ENCODE results near the gene C4BPA.

The C4BPA gene

DNA sequence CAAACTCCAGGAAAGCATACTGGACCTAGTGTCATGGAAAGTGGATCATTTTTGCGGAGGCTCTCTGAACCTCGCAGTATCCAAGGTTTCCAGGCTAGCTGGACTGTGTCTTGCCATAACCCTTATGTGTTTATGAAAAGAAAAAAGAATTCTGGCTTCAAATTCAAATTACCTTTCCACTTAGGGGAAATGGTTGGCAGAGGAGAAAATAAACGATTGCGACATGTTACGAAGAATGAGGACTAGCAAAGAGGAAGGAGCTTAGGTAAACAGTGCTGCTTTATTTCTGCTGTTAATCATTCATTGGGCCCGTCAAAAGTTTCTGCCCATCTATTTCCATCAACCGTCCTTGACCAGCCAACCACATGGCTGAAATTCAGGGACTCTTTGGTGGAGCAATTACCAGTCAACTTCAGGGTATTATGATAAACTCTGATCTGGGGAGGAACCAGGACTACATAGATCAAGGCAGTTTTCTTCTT is at the start of gene C4BPA:
C4BPA (plus strand) TSS at position 342 of the 482 bp plus-strand sequence. CDS start 8,793 bp downstream, outside the sequence.
- in situ Hi-C loops (cut with MboI; ENCODE audit: low sequenced_read_pairs) = no loop called here
- no peaks in the 10 kb centered on the region; the same call in 1 of the 2 replicates for H3K27me3 ChIP-seq (ENCODE audit: low read depth)
- no peaks in the 10 kb centered on the region for H3K36me3 ChIP-seq (replicated peaks)
- DNase-seq (ENCODE audit: low spot score in 2 of 2) = no peak
- H3K9me3 ChIP-seq = no peaks in the 10 kb centered on the region; the same call in 1 of the 2 replicates
- H3K4me3 ChIP-seq = no peak within 1 kb of the TSS
- H3K4me1 ChIP-seq = no peaks in the 10 kb centered on the region

- no peak for DNase-seq (ENCODE audit: low spot score in 2 of 2)
- Histone ChIP-seq H3K9me3 (no peaks in the 10 kb centered on the region), H3K27me3 (ENCODE audit: low read depth) (no peaks in the 10 kb centered on the region), H3K4me1 (no peaks in the 10 kb centered on the region; the same call in 1 of the 2 replicates), H3K36me3 (replicated peaks) (no peaks in the 10 kb centered on the region), H3K4me3 (no peak overlapping the region)
- in situ Hi-C loops (cut with MboI; ENCODE audit: low sequenced_read_pairs) = no loop called here
These were observed 49.5 kb upstream of the C4BPA start for GRCh38 chr1:207054491-207054890.

DNA sequence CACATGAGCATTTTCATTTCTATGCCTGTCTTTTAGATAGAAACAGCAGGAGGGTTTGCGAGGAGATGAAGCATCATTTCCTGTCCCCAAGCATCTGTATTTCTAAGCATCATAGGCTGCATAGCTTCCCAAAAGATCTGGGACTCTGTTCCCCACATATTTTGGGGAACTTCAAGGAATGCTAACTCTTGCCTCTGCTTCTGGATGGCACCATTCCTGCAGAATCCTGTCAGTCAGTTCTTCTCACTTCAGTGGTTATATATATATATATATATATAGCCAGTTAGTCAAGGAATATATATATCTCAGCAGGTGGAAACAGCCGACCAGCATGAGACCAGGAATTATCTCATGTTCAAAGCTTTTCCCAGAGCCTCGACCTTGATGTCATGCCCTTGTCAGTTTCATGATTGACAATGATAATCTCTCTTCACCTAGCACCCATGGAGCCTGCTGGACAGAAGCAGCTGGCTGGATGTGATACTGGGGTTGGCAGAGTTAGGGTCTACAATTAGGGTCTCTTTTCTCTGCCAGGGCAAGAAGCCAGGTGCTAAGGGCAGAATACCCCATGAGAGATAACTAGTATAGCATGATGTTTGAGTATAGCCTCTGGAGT is 48.5 kb upstream of the C4BPA start:
- Histone ChIP-seq H3K27me3 (ENCODE audit: low read depth) (no peaks in the 10 kb centered on the region), H3K4me1 (no peaks in the 10 kb centered on the region; the same call in 1 of the 2 replicates), H3K9me3 (no peaks in the 10 kb centered on the region), H3K4me3 (no peak overlapping the region), H3K36me3 (replicated peaks) (no peaks in the 10 kb centered on the region)
- DNase-seq (ENCODE audit: low spot score in 2 of 2) = no peak
- in situ Hi-C loops (cut with MboI; ENCODE audit: low sequenced_read_pairs) = no loop called here

DNA sequence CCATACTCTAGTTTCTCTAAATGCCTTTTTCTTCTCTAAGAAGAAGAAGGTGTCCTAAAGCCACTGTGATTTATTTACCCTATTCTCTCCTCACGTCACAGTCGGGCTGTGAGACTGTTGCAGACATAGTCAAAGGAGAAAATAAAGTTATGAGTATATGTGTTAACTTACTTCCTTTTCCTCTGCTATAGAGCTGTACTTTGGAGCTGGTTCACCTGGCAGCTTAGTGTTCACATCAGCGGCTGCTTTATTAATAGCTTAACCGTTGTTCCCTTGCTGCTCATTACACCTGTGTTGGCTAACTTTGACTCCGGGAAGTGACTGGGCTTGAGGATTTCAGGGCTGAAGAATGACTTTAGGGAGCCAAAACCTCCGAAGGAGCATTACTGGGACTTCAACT is 47.4 kb upstream of the C4BPA start:
- no peaks in the 10 kb centered on the region for H3K9me3 ChIP-seq
- in situ Hi-C loops (cut with MboI; ENCODE audit: low sequenced_read_pairs) = no loop called here
- H3K4me1 ChIP-seq = no peaks in the 10 kb centered on the region; the same call in 1 of the 2 replicates
- H3K27me3 ChIP-seq (ENCODE audit: low read depth) = no peaks in the 10 kb centered on the region
- no peak overlapping the region for H3K4me3 ChIP-seq
- no peaks in the 10 kb centered on the region for H3K36me3 ChIP-seq (replicated peaks)
- no peak for DNase-seq (ENCODE audit: low spot score in 2 of 2)

DNA sequence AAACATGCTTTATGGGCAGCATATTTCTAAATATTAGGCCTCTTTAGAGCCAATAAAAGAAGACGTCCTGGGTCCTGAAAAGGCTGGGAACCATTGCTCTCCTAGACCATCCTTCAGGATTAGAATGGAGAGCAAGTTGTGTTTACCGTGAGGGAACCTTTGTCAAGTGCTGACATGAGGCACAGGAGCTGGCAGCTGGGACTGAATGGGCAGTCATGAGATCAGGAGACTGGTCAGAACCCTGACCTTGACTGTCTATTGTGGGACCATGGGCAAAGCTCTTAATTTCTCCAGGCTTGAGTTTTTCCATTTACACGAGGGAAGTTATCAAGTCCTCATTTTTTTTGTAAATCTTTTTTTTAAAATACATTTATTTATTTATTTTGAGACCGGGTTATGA is 45.8 kb upstream of the C4BPA start:
- no peaks in the 10 kb centered on the region for H3K36me3 ChIP-seq (replicated peaks)
- DNase-seq (ENCODE audit: low spot score in 2 of 2) = no peak
- H3K9me3 ChIP-seq = no peaks in the 10 kb centered on the region
- H3K4me3 ChIP-seq = no peak overlapping the region
- H3K4me1 ChIP-seq = no peaks in the 10 kb centered on the region
- in situ Hi-C loops (cut with MboI; ENCODE audit: low sequenced_read_pairs) = no loop called here
- H3K27me3 ChIP-seq (ENCODE audit: low read depth) = no peaks in the 10 kb centered on the region

DNA sequence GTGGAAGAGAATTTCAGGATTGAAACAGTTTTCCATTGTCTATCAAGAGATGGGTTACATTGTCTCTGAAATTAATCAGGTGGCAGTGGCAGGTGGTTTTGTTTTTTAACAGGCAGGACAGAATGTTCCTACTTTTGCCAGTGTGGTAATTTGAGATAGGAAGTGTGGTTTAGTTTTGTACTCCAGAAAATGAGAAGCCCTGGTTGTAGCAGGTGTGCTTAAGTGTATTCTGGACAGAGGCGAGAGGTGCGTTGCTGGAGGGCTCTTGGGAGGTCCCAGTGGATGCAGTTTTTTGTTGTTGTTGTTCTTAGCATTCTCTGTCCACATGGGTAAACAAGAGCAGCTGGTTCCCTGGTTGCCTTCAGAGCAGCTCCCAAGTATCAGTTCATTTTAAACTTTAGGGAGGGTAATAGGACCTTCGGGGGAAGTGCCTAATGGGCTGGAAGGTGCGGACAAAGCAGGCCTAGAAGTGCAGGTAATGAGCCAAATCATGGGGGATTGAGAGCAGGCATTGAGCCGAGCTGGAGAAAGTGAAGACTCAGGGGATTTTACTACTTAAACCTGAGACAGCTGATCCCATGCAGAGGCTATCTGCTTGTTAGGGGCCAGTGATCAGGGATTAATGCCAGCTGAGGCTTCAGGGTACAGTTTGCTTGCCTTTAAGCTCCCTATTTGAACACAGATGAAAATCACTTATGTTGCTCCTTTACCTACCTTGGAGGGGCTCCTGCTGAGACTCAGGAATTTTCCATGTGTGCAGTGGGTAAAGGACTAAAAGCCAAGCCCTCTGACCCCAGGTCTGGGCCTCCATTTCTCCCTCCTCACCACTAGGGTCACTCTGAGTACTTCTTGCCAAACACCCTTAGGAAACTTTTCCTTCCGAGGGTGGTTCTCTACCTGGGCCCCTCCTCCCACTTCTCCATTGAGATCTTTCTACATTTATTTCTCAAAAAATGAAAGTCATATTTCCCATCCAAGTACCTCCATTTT is 44.9 kb upstream of the C4BPA start:
- H3K36me3 ChIP-seq (replicated peaks) = no peaks in the 10 kb centered on the region
- H3K4me1 ChIP-seq = no peaks in the 10 kb centered on the region
- no peak overlapping the region for H3K4me3 ChIP-seq
- no peaks in the 10 kb centered on the region for H3K9me3 ChIP-seq
- no peak for DNase-seq (ENCODE audit: low spot score in 2 of 2)
- in situ Hi-C loops (cut with MboI; ENCODE audit: low sequenced_read_pairs) = no loop called here
- no peaks in the 10 kb centered on the region for H3K27me3 ChIP-seq (ENCODE audit: low read depth)

GRCh38 chr1:207059881-207060280 is 44.2 kb upstream of the C4BPA start:
- no peaks in the 10 kb centered on the region for H3K36me3 ChIP-seq (replicated peaks)
- H3K27me3 ChIP-seq (ENCODE audit: low read depth) = no peaks in the 10 kb centered on the region
- no peak overlapping the region for H3K4me3 ChIP-seq
- no peak for DNase-seq (ENCODE audit: low spot score in 2 of 2)
- H3K9me3 ChIP-seq = no peaks in the 10 kb centered on the region
- H3K4me1 ChIP-seq = no peaks in the 10 kb centered on the region
- in situ Hi-C loops (cut with MboI; ENCODE audit: low sequenced_read_pairs) = no loop called here

- H3K4me1 ChIP-seq = no peaks in the 10 kb centered on the region
- DNase-seq (ENCODE audit: low spot score in 2 of 2) = no peak
- H3K36me3 ChIP-seq (replicated peaks) = no peaks in the 10 kb centered on the region
- H3K9me3 ChIP-seq = no peaks in the 10 kb centered on the region
- in situ Hi-C loops (cut with MboI; ENCODE audit: low sequenced_read_pairs) = no loop called here
- no peak overlapping the region for H3K4me3 ChIP-seq
- H3K27me3 ChIP-seq (ENCODE audit: low read depth) = no peaks in the 10 kb centered on the region
These were observed 43.4 kb upstream of the C4BPA start for GRCh38 chr1:207060596-207060995.

- H3K36me3 ChIP-seq (replicated peaks) = no peaks in the 10 kb centered on the region
- H3K9me3 ChIP-seq = no peaks in the 10 kb centered on the region
- no peak overlapping the region for H3K4me3 ChIP-seq
- in situ Hi-C loops (cut with MboI; ENCODE audit: low sequenced_read_pairs) = no loop called here
- H3K27me3 ChIP-seq (ENCODE audit: low read depth) = no peaks in the 10 kb centered on the region
- no peaks in the 10 kb centered on the region for H3K4me1 ChIP-seq
- no peak for DNase-seq (ENCODE audit: low spot score in 2 of 2)
These were observed 42.0 kb upstream of the C4BPA start for GRCh38 chr1:207062058-207062457.

DNA sequence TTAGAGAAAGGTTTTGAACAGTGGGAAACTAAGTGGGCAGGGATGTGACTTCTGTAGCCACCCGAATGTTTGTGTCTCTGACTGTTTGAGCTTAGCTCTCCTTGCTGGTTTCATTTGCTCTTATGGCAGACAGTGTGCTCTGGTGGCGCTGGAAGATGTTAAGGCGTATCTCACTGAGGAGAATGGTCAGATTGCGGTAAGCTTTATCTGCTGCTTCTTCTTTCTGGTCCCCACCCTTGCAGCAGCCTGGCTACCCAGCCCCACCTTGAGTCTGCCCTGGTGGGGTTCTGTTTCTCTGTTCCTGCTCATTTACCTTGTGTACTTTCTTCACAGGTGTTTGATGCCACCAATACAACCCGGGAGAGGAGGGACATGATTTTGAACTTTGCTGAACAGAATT is 41.0 kb upstream of the C4BPA start:
- Histone ChIP-seq H3K4me1 (no peaks in the 10 kb centered on the region), H3K27me3 (ENCODE audit: low read depth) (no peaks in the 10 kb centered on the region), H3K36me3 (replicated peaks) (no peaks in the 10 kb centered on the region), H3K9me3 (no peaks in the 10 kb centered on the region), H3K4me3 (no peak overlapping the region)
- in situ Hi-C loops (cut with MboI; ENCODE audit: low sequenced_read_pairs) = no loop called here
- no peak for DNase-seq (ENCODE audit: low spot score in 2 of 2)

DNA sequence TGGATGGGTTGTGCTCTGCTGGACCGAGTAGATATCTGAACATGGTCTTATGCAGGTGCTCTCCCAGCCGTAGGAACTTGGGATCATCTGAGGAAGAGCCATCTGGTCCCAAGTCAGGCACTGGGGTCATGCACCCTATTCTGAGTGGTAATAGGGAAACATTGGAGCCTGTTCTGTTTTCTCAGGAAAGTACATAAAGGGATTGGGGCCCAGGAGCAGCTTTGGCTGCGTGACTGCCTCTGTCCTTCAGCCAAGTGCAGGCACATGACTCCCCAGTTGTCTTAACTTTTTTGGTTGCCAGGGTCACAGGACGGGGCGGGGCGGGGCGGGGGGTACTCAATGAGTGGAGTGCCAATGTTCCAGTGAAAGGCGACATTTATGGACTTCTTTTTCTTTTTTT is 39.5 kb upstream of the C4BPA start:
- Histone ChIP-seq H3K36me3 (replicated peaks) (no peaks in the 10 kb centered on the region), H3K9me3 (no peaks in the 10 kb centered on the region), H3K4me1 (no peaks in the 10 kb centered on the region), H3K4me3 (no peak overlapping the region), H3K27me3 (ENCODE audit: low read depth) (no peaks in the 10 kb centered on the region)
- no peak for DNase-seq (ENCODE audit: low spot score in 2 of 2)
- in situ Hi-C loops (cut with MboI; ENCODE audit: low sequenced_read_pairs) = no loop called here

GRCh38 chr1:207067185-207067584 is 36.8 kb upstream of the C4BPA start:
- no peak for DNase-seq (ENCODE audit: low spot score in 2 of 2)
- Histone ChIP-seq H3K4me1 (no peaks in the 10 kb centered on the region), H3K4me3 (no peak overlapping the region), H3K36me3 (replicated peaks) (no peaks in the 10 kb centered on the region), H3K27me3 (ENCODE audit: low read depth) (no peaks in the 10 kb centered on the region), H3K9me3 (no peaks in the 10 kb centered on the region)
- in situ Hi-C loops (cut with MboI; ENCODE audit: low sequenced_read_pairs) = no loop called here

GRCh38 chr1:207067665-207068064 is 36.4 kb upstream of the C4BPA start:
- Histone ChIP-seq H3K27me3 (ENCODE audit: low read depth) (no peaks in the 10 kb centered on the region), H3K4me3 (no peak overlapping the region), H3K36me3 (replicated peaks) (no peaks in the 10 kb centered on the region), H3K4me1 (no peaks in the 10 kb centered on the region), H3K9me3 (no peaks in the 10 kb centered on the region)
- in situ Hi-C loops (cut with MboI; ENCODE audit: low sequenced_read_pairs) = no loop called here
- no peak for DNase-seq (ENCODE audit: low spot score in 2 of 2)

GRCh38 chr1:207069061-207069460 is 35.0 kb upstream of the C4BPA start:
- Histone ChIP-seq H3K36me3 (replicated peaks) (no peaks in the 10 kb centered on the region), H3K27me3 (ENCODE audit: low read depth) (no peaks in the 10 kb centered on the region), H3K9me3 (no peaks in the 10 kb centered on the region), H3K4me1 (no peaks in the 10 kb centered on the region), H3K4me3 (no peak overlapping the region)
- in situ Hi-C loops (cut with MboI; ENCODE audit: low sequenced_read_pairs) = no loop called here
- DNase-seq (ENCODE audit: low spot score in 2 of 2) = no peak
